Stomach smooth muscle (tissue), 2 donors: ENCODE measurements around the gene FAM25C.
"Not testable (repeated sequence)": the region's sequence is repeated elsewhere in the genome, so short reads cannot be mapped to it uniquely, and the experiment has no call there.

ENCODE experiments used
- H3K27ac ChIP-seq: one replicate; pipeline ENCODE4 v1.7.0; 2013; ENCODE audit warnings: mild to moderate bottlenecking, low read length, inconsistent platforms
- H3K27me3 ChIP-seq, 2 donors: one replicate each; pipeline ENCODE4 v1.7.0; 2013; ENCODE audit warnings: low read length in 2 of 2; ENCODE audit not compliant: insufficient read depth in 2 of 2, control insufficient read depth in 1 of 2
- H3K36me3 ChIP-seq, 2 donors: one replicate each; pipeline ENCODE4 v1.7.0; 2013; ENCODE audit warnings: low read length in 2 of 2; ENCODE audit not compliant: control insufficient read depth in 2 of 2, insufficient read depth in 2 of 2
- H3K4me1 ChIP-seq: one replicate; pipeline ENCODE4 v1.7.0; 2013; ENCODE audit warnings: low read length; ENCODE audit not compliant: control insufficient read depth, insufficient read depth
- H3K4me3 ChIP-seq, 2 donors: one replicate each; pipeline ENCODE4 v1.7.0; 2013; ENCODE audit warnings: low read length in 2 of 2
- H3K9ac ChIP-seq, 2 donors: one replicate each; pipeline ENCODE4 v1.7.0; 2013; ENCODE audit warnings: low read length in 2 of 2, mild to moderate bottlenecking in 1 of 2
- H3K9me3 ChIP-seq, 2 donors: one replicate each; pipeline ENCODE4 v1.7.0; 2013; ENCODE audit warnings: low read length in 2 of 2; ENCODE audit not compliant: control insufficient read depth in 2 of 2
- donor health status: healthy.
- donor health status: Pancreatic carcinoma.

Gene FAM25C

DNA sequence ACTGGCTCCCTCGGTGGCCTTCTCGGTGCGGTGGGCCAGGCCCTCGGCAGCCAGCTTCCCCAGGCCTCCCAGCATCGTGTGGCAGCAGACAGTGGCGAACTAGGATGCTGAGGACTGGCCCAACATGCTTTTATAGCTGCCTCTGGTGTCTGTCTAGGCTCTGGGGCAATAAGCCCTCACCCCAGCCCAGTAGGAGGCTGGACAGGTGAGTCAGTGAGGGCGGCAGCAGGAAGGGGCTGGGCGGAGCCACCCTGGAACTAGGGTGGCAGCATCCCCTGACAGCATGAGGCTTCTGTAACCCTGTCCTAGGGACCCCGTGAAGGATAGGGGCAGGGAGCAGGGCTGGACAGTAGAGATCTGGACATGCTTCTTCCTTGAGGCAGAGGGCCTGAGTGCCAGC is at the start of gene FAM25C:
Gene FAM25C, minus strand, starts transcription at position 101 of the 400 bp plus-strand sequence. Its CDS starts 26 bp downstream, at position 75.
- H3K4me1 ChIP-seq, H3K27ac ChIP-seq, H3K36me3 ChIP-seq, H3K9ac ChIP-seq, H3K9me3 ChIP-seq, H3K27me3 ChIP-seq, H3K4me3 ChIP-seq: not testable (repeated sequence)

DNA sequence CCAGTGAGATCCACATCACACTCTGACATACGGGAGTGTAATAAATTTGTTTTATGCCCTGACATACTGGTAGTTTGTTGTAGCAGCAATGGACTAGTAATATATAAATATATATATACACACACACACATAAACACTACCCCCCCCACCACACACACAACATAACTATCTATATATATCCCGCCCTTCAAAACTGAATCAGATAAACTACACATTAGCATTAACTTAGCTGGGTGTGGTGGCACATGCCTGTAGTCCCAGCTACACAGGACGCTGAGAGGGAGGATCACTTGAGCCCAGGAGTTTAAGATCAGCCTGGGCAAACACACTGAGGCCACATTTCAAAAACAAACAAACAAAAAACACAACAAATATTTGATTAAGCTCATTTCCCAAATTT is 45.0 kb upstream of the FAM25C start:
- H3K27me3 ChIP-seq, H3K4me1 ChIP-seq, H3K9me3 ChIP-seq, H3K27ac ChIP-seq, H3K9ac ChIP-seq, H3K36me3 ChIP-seq, H3K4me3 ChIP-seq: not testable (repeated sequence)

DNA sequence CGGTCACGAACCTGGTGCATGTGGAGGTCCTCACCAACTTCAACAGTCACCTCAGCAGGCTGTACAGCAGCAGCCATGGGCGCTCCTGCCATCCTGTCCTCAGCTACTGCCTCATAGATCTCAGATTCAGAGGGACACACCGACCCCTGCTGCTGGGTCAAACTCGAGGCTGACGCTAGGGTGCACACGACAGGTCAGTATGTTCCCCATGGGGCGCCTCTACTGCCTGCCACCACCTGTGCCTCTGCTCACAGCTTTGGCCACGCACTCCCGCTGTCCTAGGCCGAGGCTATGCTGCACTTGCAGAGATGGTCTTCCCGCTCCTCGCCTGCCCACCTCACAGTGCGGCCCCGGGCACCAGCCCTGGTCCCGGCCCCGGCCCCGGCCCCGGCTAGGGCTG is 31.8 kb upstream of the FAM25C start:
- not testable (repeated sequence) for H3K4me1 ChIP-seq, H3K4me3 ChIP-seq, H3K9me3 ChIP-seq, H3K9ac ChIP-seq, H3K27me3 ChIP-seq, H3K36me3 ChIP-seq, H3K27ac ChIP-seq

DNA sequence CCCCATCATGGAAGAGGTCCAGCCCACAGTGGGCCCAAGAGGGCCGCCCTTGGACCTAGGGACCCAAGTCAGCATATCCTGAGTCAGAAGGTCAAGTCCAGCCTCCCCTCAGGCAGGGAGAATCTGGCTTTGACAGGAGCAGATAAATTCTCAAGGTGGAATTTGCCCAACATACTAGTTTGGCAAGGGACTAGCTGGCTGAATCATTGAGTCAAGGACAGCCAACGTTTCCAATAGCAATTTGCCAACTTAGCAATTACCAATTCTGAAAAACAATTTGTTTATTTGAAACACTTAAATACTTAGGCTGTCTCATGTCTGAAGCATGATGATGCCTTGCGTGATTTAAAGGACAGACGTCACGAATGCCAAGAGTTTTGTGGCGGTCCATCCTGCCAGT is 2.7 kb upstream of the FAM25C start:
- not testable (repeated sequence) for H3K4me1 ChIP-seq, H3K27me3 ChIP-seq, H3K4me3 ChIP-seq, H3K9ac ChIP-seq, H3K9me3 ChIP-seq, H3K27ac ChIP-seq, H3K36me3 ChIP-seq

DNA sequence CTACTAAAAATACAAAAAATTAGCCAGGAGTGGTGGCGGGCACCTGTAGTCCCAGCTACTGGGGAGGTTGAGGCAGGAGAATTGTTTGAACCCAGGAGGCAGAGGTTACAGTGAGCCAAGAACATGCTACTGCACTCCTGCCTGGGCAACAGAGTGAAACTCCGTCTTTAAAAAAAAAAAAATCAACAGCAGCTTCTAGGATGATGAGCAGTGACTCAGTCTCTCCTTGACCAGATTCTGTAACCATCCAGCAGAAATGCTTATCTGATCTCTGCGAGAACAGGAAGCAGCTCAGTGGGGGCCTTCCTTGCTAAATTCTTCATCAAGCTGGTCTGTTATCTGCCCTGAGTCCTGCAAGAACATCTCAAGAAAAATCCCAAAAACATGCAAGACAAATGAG is 5.5 kb downstream of the FAM25C start:
- H3K4me3 ChIP-seq, H3K27ac ChIP-seq: not testable (repeated sequence)

DNA sequence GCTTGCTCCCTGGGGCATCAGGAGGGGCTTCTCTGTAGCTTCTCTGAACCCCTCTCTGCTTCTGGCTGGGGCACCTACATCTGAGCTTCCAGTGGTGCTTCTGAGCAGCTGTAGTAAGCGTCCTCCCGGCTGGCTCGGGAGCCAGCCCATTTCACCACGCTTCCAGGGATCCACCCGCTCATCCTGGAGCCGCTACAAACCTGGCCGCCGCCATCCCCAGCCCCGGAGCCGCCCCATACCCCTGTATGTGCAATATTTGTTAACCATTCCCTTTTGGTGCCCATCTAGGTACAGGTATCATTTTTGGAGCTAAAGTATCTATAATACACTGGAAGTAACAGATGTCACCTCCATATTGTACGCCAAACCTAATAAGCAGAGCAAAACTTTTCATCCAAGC is 7.0 kb downstream of the FAM25C start:
- not testable (repeated sequence) for H3K9me3 ChIP-seq, H3K4me1 ChIP-seq, H3K36me3 ChIP-seq, H3K27ac ChIP-seq, H3K9ac ChIP-seq, H3K27me3 ChIP-seq, H3K4me3 ChIP-seq

More for the DNA sequence above, 5.5 kb downstream of the FAM25C start:
- not testable (repeated sequence) for H3K36me3 ChIP-seq, H3K4me1 ChIP-seq, H3K9me3 ChIP-seq, H3K27me3 ChIP-seq, H3K9ac ChIP-seq

DNA sequence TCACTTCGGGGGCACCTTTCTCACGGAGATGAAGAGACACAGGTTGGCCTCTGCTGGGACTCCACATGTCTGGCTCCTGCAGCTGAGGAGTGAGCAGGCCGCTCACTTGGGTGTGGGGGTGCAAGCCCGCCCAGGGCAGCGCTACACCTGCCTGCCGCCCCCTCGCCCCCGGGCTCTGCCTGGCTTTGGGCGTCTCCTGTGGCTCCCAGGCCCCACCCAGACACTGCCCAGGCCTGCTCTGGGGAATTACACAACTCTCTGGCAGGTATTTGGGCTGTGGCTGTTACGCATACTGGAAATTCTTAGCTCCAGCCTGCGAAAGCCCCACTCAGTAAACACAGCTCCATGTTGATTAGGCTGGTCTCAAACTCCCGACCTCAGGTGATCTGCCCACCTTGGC is 7.9 kb downstream of the FAM25C start:
- not testable (repeated sequence) for H3K4me3 ChIP-seq, H3K27me3 ChIP-seq, H3K4me1 ChIP-seq, H3K27ac ChIP-seq, H3K36me3 ChIP-seq, H3K9ac ChIP-seq, H3K9me3 ChIP-seq

DNA sequence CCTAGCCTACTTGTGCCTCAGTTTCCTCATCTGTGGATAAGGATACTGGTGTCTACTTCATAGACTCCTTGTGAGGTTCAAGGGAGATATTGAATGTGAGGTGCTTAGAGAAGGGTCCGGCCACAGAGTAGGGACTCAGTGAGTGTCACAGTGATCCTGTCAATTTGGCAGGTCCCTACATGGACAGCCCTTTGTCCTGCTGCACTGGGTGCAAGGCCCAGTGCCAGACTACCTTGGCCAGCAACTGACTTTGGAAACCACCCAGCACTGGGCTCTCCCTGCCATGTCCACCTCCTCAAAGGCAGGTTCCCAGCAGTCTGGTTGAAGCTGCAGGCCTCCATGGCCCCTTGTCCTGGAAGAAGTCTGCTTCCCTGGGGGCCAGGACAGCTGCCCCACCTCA is 9.5 kb downstream of the FAM25C start:
- not testable (repeated sequence) for H3K27me3 ChIP-seq, H3K9ac ChIP-seq, H3K36me3 ChIP-seq, H3K9me3 ChIP-seq, H3K27ac ChIP-seq, H3K4me1 ChIP-seq, H3K4me3 ChIP-seq

DNA sequence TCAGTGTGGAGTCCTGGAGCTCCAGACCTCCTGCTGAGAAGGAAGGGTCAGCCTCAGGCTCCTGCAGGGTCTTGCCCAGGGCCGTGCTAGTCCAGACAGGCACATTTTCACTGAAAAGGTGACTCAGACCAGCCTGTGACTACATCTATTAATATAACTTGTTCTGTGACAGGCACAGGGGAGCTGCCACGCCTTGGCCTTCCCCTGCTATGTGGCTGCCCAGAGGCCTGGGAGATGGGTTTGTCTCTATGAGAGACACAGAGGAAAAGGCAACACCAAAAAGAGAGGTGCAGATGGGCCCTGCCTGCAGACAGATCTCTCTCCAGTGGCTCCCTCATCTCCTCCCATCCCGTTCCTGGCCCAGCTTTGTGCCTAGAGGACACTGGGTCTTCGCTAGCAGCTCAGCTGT is 10.0 kb downstream of the FAM25C start:
- H3K9me3 ChIP-seq, H3K4me3 ChIP-seq, H3K9ac ChIP-seq, H3K36me3 ChIP-seq, H3K27ac ChIP-seq, H3K4me1 ChIP-seq, H3K27me3 ChIP-seq: not testable (repeated sequence)

DNA sequence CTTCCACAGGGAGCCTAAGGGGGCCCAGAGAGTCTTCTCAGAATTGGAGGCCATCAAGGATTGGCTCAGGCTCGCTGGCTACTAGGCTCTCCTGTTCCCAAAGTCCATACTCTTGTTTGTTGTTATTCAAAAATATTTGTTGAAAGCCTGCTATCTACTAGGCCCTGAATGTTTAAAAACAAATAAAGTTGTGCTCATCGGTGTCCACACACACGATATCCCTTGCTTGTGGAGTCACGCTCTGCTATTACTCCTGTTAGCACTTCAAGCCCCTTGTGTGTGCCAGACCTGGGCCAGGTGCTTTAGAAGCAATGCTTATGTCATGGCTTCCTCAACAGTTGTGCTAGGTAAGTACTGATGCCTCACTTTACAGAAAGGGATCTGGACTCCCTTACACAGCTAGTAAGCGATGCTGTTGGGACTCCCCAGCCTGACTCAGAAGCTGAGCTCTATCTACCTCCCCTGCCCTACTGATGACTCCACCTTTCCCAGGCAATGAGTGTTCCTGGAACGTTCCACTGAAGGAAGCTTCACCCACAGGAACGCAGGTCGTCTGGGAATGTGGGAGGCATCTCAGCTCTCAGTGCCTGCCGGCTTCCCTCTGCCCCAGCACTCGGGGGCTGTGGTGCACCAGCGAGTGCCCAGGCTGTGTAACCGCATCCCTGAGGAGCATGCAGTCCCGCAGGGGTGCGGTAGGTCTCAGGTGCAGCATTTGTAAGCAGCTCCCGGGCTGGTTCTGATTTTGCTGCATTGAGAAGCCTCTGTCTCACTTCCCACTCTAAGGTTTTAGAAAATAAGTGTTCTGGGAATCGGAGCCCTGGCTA is 10.7 kb downstream of the FAM25C start:
- H3K9ac ChIP-seq, H3K36me3 ChIP-seq: not testable (repeated sequence)

DNA sequence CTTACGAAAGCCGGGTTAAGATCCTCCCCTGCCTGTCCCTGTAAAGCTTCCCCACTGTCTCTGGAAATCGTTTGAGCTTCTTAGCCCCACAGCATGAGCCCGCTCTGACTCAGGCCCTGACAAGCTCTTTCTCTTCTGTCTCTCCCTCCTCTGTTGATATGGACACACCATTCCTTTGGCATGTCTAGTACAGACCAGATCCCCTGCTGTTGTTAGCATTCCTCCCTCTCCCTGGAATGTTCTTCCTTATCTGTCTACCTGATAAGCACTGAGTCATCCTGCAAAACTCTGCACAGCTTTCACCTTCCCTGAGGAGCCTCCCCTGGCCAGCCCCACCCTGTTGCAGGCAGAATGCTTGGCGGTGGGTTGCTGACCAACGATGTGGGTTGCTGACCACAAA is 11.6 kb downstream of the FAM25C start:
- H3K4me3 ChIP-seq, H3K27ac ChIP-seq, H3K4me1 ChIP-seq, H3K27me3 ChIP-seq, H3K9ac ChIP-seq, H3K9me3 ChIP-seq, H3K36me3 ChIP-seq: not testable (repeated sequence)

More for the DNA sequence above, 10.7 kb downstream of the FAM25C start:
- H3K27me3 ChIP-seq, H3K4me1 ChIP-seq, H3K9me3 ChIP-seq, H3K27ac ChIP-seq, H3K4me3 ChIP-seq: not testable (repeated sequence)
